ENCODE results near the gene NRG2.

NRG2 gene

DNA sequence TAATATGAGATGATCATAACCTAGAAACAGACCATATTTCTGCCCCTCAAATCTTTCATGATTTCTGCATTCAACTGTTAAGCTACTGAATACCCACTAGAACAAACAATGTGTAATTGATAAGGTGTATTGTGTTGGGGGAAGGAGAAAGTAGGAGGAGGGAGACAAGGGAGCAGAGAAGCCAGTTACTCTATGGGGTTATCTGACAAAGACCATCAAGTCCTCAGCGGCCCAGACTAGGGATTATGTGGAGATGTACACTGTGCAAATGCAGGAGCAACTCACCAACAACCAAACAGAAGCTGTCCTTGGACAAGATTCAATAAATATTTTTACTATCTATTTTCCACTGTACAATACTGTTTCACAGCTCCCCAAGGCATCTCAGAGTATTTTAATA lies 2.7 kb downstream of the NRG2 start:
- no peak for DNase-seq

DNA sequence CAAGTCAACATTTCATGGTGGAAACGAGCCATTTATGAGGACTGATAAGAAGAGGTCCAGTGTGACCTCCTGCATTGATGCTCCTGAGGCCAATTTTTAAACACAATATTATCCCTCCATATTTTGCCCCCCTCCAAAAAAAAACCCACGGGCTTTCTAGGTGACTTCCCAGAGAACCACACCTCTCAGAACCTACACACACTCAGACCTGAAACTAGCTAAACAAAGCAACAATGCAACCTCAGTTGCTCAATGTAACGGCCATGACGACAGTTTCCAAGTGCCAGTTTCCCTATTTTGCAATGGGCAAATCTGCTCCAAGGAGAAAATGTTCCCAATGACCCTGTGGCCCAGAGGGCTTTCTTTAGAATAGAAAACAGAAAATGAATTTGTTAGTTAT lies 3.5 kb downstream of the NRG2 start:
- no peak for DNase-seq

DNA sequence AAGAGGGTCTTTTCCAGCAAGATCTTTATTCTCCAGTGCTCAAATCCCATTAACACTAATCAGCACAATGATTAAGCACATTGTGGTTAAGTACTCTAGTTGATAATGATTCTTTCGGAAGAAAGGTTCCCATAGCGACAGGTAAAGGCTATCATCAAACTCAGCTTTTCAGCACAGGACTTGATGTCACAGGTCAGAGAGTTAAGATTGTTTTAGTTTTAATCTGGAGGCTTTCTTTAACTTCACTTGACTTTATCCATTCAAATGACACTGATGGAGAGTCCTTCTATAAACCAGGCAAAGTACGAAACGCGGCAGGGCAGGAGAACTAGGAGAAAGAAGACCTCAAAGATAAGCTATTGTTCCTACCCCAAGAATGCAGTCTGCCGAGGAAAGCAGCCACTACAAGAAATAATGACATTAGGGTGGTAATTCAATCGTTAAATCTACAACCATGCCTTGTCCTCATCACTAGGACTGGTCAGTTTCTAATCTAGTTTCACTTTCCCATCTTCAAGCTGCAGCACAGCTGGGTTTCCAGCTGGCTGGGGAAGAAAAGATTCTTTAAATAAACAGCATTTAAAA lies 4.6 kb downstream of the NRG2 start:
- no peak for DNase-seq

DNA sequence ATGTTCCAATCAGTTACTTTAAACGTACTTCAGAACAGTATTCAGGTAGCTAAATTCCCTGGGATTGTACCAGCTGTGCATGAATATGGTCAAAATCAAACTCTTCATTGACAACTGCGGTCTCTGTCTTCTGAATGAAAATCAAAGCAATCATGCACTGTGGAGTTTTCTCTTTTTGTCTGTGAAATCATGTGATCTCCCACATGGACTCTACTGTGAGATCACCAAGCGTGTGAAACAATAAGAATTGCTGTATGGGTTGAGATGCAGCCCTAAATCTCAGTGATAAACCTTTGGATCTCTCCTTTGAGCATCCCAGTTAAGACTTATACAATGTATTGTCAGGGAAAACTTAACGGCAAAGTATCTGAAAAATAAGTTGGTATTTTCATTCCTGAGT lies 6.1 kb downstream of the NRG2 start:
- DNase-seq: no peak

DNA sequence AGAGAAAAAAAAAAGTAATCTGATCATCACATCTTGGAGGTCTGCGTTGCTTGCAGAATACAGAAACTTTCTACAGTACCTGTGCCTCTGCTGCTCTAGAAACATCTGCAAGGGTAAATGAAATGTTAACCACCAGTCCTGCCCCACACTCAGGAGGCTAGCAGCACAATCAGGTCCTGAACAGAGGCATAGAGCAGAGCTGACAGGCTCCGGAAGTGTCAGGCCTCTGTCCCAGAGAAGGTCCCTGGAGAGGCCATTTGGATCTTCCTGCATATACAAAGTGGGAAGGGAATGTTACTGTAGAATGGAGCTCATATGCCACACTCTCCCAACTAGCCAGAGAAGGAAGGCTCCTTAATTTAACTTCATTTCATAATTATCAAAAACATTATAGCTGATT lies 7.2 kb downstream of the NRG2 start:
- DNase-seq: no peak

DNA sequence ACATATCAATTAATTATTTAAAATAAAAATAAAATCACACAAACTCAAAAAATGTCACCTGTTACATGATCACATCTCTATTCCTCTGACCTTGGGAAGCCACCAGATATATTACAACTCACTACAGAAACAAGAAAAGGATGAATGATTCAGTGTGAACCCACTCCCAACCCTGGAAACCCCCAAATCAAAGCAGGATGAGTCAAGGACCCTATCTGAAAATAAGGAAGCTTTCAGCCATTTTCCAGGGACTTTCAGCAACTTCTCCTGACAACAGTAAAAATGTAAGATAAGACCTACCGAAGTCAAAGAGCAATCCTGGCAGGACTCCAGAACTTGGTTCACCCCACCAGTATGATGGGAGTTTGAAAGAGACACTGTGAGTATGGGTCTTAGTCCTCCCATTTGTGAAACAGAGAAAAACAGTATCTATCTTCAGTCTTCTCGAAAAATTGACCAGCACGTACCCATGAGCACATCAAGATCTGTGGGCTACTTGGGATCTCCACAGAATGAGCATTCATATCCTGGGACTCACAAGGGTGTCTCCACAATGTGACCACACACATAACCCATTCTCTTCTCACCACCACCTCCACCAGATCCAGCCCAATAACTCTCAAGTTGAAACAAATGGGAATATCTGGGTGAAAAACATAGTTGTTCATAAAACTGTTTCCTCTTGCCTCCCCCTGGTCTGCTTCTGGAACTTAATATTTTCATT lies 9.9 kb downstream of the NRG2 start:
- no peak for DNase-seq

DNA sequence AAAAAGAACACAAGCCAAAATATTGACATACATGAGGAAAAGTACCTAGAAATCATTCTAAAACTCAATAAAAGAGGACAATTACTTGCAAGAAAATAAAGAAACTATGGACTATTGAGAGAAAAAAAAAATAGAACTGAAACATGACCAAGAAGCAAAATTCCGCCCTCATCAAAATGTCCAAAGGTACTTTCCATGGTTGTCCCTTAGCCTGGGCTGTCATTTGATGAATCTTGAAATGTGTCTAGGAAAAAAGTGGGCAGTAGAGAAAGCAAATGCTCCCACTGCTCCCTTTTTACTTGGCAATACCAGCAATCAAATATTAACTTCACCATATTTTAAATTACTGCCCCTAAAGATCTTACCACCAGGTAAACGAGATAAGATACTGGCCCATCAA lies 10.8 kb downstream of the NRG2 start:
- DNase-seq: no peak

DNA sequence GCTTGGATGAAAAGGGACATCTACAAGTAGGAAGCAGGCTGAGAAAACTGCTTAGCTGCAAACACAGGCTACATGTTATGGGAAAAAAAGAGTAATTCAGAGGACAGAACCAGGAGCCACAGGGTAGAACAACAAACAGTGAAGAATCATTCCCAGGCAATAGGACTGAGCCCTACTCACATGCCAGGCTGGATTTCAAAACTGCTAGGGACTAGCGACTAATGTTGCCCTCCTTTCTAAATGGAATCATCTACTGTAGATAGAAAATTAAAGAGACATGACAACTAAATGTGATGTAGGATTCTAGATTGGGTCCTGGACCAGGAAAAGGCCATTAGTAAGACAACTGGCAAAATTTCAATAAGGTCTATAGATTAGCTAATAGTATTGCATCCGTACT lies 15.3 kb downstream of the NRG2 start:
- DNase-seq: no peak

DNA sequence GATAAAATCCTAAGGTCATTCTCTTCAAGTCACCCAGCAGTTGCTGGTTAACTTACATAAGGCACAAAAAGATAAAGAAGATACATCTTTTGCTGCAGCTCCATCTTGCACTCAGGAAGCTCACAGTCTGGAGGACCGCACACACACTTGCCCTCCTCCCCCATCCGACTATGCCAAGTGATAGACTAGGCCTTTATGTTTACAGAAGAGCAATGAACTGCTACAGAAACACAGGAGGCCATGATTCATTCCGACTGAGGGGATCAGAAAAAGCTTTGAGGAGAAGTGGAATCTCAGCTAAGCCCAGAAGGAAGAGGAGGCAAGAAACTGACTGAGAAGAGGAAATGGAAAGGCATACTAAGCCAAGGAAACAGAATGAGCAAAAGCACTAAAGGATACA lies 17.4 kb downstream of the NRG2 start:
- DNase-seq: no peak

DNA sequence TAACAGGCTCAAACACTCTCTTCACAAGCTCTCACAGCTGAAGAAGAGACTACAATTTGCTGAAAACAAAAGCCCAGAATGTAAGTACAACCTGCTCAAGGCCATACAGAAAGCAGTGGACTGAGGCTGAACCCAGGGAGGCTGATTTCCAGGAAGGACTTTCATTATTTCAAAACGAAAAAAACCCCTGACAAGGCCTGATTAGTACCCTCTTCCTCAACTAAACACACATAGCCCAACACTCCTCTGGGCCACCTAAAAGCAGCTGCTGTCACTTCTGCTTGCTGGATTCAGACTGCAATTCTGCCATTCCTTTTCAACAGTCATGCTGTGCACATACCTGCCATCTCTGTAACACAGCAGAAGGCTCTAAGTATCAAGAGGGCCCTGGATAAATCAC lies 18.2 kb downstream of the NRG2 start:
- DNase-seq: no peak

DNA sequence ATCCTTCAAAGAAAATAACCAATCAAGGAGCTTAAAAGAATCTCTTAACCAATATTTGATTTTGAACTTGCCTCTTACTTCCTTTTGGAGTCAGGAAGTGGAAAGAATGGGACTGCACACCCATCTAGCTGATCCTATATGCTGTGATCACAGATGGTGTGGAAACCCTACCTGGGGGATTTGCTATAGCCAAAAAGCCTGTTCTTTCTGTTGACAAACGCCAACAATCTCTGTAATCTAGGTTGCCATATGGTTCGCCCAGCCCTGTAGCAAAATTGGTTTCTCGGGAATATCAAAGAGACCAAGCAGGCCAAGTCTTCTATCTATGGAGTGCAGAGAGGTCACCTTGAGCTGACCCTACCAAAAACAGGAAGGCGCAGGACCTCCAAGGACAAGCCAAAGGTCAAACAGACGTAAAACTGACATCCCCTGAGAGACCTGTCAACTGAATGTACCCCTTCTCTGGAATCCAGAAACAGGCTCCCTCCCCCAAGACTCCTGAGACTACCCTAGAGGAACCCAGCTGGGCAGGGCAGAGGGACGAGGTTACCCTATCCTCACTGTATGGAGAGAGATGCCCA lies 19.4 kb downstream of the NRG2 start:
- peak in 1 of 2 experiments; percentile 35 for DNase-seq

DNA sequence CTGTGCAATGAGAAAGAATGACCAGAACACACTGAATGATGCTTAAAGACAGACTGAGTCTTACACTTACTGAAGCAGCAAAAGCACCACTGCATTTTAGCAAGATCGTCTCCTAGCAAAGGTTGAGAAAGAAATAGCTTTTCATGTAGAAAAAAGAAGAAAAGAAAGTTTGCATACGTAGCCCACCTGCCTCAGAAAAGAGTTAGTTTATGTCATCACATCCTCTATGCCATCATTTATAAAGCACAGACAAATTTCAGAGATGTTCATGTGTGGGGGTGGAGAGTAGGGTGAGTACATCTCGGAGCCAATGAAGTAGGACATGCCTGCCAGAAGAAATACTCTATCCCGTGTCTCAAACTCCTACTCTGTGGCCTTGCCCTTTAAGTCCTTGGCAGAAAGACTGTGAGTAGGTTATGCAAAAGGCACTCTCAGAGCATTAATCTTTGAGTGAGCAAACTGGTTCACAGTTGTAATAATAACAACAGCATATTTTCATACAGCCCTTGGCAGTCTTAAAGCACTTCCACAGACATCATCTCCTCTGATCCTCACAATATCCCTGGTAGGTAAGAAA lies 22.4 kb downstream of the NRG2 start:
- DNase-seq: no peak

DNA sequence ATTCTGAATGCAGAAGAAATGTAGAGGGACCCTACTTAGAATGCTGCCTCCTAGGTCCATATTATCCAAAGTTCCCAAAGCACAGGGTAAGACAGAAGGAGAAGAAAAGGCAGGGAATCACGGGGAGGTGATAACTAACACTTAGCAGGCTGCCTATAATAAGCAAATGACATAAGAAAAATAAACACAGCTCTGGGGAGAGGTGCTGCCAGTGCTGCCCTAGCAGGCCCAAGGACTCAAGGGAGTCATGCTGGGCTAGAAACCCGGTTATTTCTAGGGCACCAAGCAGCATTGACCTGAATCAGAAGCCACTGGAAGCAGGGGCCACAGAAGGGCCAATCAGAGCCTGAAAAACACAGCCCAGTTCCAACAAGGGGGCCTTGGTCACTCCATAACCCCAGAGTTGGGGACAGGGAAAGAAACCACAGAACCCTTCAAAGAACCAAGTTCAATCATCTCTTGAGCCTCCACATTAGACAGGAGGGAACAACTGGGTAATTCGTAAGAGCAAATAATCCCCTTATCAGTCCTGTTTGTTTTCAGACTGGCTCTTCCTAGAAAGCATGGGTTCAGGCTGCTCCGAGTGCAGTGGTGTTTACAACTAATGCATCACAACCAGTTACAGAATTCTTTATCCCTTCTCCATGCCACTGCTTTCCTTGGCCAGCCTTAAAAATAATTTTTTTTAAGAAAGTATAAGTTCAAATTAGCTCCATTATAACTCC lies 24.0 kb downstream of the NRG2 start:
- DNase-seq: no peak

DNA sequence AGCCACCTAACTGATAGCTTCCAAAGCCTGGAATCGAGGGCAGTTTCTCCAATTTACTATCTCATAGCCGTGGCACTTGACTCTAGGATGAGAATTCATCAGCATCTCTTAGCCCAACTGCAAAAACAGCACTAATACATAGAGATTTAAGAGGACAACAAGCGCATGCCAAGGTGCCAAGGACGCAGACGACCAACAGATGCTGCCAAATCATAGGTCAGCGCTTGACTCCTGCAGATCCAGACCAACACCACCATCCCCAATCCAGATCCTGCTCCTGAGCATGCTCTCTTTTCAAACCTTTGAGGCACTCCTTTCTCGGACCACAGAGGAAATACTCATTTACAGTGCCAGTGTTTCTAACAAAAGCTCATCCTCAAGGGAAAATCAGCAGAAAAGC lies 24.6 kb downstream of the NRG2 start:
- DNase-seq: no peak

DNA sequence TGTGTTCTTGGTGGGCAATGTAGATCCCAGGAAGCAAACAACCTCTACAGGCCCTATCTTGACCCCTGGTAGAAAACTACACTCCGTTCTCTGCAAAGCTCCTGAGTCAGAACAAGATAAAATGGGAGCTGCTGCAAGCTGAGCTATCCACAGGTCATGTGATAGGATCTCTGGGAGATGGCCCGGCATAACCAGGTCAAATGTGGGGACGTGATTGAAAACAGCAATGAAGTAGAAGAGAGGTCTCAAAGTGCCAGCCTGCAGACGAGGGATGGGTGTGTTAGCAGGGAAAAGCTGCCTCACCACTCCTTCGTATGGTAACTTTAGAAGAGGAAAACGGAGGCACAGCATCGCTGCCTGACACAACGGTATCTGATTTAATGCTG lies 25.0 kb downstream of the NRG2 start:
- peak in 1 of 2 experiments; percentile 7 for DNase-seq

DNA sequence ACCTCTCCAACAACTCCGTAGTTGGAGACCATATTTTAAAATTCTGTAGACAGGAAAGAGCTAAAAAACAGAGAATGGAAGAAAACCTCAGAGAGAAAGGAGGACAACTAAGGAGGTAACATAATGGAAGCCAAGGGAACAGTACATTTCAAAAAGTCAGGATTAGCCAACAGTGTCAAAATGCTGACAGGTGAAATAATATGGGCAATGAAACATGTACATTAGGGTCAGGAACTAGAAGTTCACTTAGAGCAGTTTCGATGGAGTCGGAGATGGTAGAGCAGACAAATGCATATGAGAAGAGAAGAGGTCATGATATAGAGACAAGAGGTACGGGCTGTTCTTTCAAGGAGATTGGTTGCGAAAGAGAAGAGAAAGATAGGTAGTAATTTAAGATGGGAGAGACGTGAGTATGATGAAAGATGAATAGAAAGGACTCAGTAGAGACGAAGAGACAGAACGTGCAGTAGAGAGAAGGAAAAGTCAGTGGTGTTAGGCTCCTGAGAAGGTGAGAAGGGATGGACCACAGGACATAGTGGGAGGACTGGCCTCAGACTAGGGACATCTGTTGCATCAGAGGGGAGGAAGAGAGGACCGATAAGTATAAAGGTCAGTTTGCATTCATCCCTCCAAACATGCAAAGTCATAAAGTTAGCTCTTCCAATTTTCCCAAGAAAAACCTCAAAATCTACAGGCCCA lies 25.6 kb downstream of the NRG2 start:
- no peak for DNase-seq

DNA sequence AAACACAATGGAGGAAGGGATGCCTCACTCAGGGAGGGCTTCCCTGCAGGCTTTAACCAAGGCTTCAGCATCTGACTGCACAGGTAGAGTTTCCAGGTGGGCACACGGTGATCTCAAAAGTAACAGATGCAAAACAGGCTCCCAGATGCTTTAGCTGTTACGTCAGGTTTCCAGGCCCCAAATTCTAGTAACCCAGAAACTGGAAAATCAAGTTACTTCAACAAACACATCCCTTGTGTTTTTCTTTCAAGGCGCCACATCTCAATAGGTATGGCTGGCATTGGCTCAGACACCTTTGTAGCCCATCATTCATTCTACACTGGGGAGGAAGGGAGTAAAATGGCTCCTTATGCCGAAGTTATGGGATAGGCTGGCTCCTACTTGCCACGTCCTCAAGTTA lies 27.4 kb downstream of the NRG2 start:
- no peak for DNase-seq

DNA sequence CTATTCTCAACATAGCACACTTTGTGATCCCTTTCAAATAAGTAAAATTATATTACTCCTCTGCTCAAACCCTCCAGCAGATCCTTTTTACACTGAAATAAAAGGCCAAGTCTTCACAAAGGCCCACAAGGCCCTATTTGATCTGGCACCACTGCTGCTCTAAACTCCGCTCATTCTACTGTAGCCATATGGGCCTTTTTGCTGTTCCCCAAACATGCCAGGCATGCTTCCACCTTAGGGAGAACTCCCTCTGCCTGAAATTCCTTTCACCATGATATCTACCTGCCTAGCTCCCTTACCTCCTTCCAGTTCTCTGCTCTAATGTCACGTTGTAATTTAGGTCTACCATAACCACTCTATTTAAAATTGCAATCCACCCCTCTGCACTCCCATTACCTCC lies 28.3 kb downstream of the NRG2 start:
- no peak for DNase-seq

DNA sequence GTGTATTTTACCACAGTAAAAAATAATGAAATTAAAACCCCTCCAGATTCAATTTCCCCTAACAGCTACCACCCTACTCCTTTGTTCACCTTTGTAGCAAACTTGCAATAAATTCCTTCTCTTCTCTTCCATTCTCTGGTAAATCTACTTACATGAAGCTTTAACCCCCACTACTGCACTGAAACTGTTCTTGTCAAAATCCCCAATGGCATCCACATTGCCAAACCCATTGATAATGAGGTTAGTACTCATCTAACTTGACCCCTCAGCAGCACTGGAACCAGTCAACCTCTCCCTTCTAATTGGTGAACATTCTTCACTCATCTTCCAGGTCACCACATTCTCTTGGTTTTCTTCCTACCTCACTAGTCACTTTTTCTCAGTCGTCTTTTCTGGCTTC lies 29.6 kb downstream of the NRG2 start:
- no peak for DNase-seq

DNA sequence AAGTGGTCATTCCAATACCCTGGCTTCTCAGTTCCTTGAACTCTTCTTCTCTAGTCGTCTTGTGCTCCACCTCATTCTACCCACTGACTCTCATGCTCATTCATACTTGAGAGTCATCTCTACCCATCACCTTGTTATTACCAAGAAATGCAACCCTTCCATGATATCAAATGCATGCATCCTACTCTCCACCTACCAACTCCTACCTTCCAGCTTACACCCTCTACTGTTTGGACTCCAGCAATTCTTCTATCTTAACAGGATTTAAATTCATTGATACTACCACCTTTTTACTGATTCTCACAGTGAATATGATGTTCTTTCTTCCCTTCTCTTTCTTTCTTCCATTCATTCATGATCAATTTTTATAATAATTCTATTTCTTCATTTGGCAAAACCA lies 30.7 kb downstream of the NRG2 start:
- DNase-seq: no peak

DNA sequence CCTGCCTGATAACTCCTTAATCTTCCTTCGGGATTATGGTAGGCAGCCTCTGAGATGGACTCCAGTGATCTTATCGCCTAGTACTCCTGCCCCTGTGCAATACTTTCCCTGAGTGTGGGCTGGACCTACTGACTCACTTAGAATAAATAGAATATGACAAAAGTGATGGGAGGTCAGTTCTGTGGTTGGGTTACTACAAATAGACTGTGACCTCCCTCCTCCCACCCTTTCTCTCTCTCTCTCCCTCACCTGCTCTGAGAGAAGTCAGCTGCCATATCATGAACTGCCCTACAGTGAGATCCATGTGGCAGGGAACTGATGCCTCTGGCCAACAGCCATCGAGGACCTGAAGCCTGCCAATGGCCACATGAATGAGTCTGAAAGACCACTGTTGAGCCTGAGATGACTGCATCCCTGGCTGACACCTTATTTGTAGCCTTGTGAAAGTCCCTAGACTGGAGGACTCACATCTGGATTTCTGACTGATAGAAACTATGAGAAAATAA lies 31.7 kb downstream of the NRG2 start:
- DNase-seq: no peak

DNA sequence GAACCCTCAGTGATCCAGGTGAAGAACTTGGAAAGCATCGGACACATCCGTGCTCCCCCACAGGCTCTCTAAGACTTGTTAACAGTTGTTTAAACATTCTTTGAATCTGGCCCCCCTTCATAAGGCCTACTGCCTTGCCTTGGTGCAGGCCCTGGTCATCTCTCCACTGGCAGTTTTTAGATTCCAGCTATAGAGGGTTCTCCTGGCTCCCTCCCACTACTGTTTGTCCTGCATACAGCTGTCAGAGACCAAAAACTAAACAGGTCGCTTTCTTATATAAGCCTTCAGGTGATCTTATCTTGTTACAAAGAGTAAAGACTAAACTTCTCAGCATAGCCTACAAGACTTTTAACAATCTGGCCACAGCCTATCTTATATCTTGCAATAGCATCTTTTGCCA lies 32.3 kb downstream of the NRG2 start:
- DNase-seq: no peak

DNA sequence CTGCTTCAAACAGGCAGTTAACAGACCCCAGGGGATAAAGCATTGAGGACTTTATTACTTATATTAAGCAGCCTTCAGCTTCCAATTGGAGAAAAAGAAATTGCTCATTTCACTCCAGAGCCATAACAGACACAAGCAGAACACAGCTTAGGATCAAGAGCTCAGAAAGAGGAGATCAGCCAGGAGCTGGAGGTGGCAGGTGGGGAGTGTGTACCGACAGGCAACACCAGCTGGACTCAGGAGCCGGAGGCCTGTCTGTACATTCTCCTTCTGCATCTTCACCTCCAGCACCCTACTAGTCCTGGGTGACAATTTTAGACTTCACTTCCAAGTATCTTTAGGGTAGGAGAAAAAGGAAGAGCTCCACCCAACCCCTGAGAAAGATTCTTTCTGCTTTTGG lies 35.8 kb downstream of the NRG2 start:
- peak in 1 of 2 experiments; percentile 37 for DNase-seq
